ENCODE results near the gene WNT6. TPM values are rescaled to one million over a fixed set of nuclear protein-coding genes. Genes with fewer than 3 reads are reported as not detected.

WNT6 gene
- total RNA-seq, 2 donors from 2014 or later, result not detected

DNA sequence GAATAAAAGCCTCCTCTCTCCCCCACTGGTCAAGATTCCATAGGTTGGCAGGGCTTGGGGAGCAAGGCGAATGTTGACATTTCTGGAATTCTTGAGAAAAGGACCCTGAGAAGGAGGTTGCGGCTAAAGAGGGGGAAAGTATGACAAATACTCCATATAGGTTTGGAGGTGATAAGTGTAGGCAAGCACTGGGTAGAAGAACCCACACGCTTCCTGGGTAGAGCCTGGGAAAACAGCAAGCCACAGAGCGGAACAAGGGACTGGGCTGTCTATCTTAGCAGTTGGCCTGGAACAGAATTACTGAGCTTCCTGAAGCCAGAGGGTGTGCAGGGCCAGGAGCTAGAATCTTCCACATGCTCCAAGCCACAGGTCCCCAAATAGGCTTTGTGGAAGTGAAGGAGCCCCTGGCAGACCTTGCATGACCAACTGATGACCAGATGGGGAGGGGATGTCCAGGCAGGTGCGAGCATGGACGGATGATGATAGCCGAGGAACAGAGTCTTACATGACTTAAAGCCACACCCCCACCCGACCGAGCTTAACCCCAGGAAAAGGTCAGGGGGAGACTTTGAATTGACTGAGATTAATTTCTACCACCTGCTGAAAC is 37.9 kb upstream of the WNT6 start:
- Mint-ChIP-seq H3K9me3 (no peaks in the 10 kb centered on the region), H3K27me3 (ENCODE audit: insufficient read depth) (no peaks in the 10 kb centered on the region), H3K4me1 (no peaks in the 10 kb centered on the region), H3K4me3 (no peak overlapping the region), H3K27ac (no peak overlapping the region), H3K36me3 (ENCODE audit: low read depth) (peaks cover 30% of the 10 kb centered on the region)
- no peak overlapping the region for H3K4me3 ChIP-seq (ENCODE audit: low read length)
- 95 to 100% methylated on average over 2 to 9 of the region's 9 CpGs for WGBS, 2 experiments (ENCODE audit: insufficient coverage in 1 of 2, insufficient read length in 1 of 2)
- no peak overlapping the region for H3K27ac ChIP-seq (ENCODE audit: low read depth, low read length)
- no peaks in the 10 kb centered on the region for H3K9me3 ChIP-seq (ENCODE audit: control insufficient read depth, low read length)
- peaks cover 18% of the 10 kb centered on the region for H3K36me3 ChIP-seq (ENCODE audit: control insufficient read depth, insufficient read depth, low read length)
- no peaks in the 10 kb centered on the region for H3K4me1 ChIP-seq (ENCODE audit: control insufficient read depth, insufficient read depth, low read length)
- H3K9ac ChIP-seq (ENCODE audit: extremely low read depth, low read length, poor library complexity, severe bottlenecking), result no peak overlapping the region
- TF ChIP-seq, protein P1, sequence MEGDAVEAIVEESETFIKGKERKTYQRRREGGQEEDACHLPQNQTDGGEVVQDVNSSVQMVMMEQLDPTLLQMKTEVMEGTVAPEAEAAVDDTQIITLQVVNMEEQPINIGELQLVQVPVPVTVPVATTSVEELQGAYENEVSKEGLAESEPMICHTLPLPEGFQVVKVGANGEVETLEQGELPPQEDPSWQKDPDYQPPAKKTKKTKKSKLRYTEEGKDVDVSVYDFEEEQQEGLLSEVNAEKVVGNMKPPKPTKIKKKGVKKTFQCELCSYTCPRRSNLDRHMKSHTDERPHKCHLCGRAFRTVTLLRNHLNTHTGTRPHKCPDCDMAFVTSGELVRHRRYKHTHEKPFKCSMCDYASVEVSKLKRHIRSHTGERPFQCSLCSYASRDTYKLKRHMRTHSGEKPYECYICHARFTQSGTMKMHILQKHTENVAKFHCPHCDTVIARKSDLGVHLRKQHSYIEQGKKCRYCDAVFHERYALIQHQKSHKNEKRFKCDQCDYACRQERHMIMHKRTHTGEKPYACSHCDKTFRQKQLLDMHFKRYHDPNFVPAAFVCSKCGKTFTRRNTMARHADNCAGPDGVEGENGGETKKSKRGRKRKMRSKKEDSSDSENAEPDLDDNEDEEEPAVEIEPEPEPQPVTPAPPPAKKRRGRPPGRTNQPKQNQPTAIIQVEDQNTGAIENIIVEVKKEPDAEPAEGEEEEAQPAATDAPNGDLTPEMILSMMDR (conservative IDR thresholded peaks at IDR 0.05), result no peak
- no peaks in the 10 kb centered on the region for H3K27me3 ChIP-seq (ENCODE audit: control insufficient read depth, insufficient read depth, low read length, poor library complexity, severe bottlenecking)
- no peak for DNase-seq

DNA sequence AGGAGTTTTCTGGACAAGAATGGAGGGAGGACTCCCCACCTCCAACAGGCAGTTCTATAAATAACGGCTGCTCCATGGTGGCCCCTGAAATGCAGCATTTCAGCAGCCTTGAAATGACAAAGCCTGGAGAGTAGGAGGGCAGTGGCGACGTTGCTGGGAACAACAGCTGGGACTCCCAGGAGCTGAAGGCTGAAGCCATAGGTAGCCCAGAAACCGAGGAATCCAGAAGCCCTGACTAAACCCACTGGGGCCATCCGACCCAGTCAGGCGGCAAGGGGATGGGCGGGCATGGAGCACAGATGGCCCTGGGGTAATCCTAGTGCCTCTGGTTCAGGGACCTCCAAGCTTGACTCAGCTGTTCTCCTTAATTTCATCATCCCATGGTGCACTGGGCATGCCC is 37.0 kb upstream of the WNT6 start:
- Histone ChIP-seq H3K9ac (ENCODE audit: extremely low read depth, low read length, poor library complexity, severe bottlenecking) (no peak overlapping the region), H3K4me1 (ENCODE audit: control insufficient read depth, insufficient read depth, low read length) (no peaks in the 10 kb centered on the region), H3K27ac (ENCODE audit: low read depth, low read length) (no peak overlapping the region), H3K4me3 (ENCODE audit: low read length) (no peak overlapping the region), H3K36me3 (ENCODE audit: control insufficient read depth, insufficient read depth, low read length) (peaks cover 15% of the 10 kb centered on the region), H3K27me3 (ENCODE audit: control insufficient read depth, insufficient read depth, low read length, poor library complexity, severe bottlenecking) (no peaks in the 10 kb centered on the region), H3K9me3 (ENCODE audit: control insufficient read depth, low read length) (no peaks in the 10 kb centered on the region)
- no peaks in the 10 kb centered on the region for H3K4me1 Mint-ChIP-seq
- H3K27me3 Mint-ChIP-seq (ENCODE audit: insufficient read depth), result no peaks in the 10 kb centered on the region
- peak; percentile 37 for DNase-seq
- H3K9me3 Mint-ChIP-seq, result no peaks in the 10 kb centered on the region
- H3K4me3 Mint-ChIP-seq, result no peak overlapping the region
- 83 to 89% methylated on average over 1 to 7 of the region's 7 CpGs for WGBS, 2 experiments (ENCODE audit: insufficient coverage in 1 of 2, insufficient read length in 1 of 2)
- H3K36me3 Mint-ChIP-seq (ENCODE audit: low read depth), result peaks cover 24% of the 10 kb centered on the region
- TF ChIP-seq, protein P1 (conservative IDR thresholded peaks at IDR 0.05), result no peak
- no peak overlapping the region for H3K27ac Mint-ChIP-seq

DNA sequence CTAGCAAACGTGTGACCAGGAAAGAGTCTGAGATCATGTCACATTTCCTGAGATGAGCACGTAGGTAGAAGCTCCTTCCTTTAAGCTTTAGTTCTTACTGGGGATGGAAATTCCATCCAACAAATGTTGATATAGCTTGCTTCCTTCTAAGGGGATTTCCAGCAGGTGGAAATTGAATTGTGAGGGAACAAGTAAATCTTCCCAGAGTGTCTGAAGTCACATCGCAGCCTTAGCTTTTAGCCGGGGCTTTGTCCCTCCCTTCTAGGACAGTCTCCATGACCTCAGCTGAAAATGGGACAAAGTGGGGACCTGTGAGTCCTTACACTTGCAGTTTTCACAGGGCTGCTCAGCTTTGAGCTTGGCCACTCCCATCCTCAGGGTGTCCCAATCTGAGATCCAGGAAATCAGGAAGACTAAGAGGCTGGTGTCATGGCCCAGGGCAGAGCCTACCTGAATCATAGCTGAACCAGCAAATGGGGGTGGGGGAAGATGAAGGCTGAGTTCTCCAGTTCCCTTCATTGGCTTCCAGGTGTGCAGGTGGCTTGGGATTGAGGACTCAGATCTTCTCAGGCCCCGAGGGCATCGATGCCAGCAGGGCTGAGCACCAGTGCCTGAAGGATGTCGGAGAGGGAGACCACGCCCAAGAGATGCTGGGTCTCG is 36.3 kb upstream of the WNT6 start:
- H3K9ac ChIP-seq (ENCODE audit: extremely low read depth, low read length, poor library complexity, severe bottlenecking), result no peak overlapping the region
- no peaks in the 10 kb centered on the region for H3K27me3 Mint-ChIP-seq (ENCODE audit: insufficient read depth)
- no peaks in the 10 kb centered on the region for H3K9me3 ChIP-seq (ENCODE audit: control insufficient read depth, low read length)
- H3K36me3 Mint-ChIP-seq (ENCODE audit: low read depth), result peaks cover 20% of the 10 kb centered on the region
- TF ChIP-seq, protein P1 (conservative IDR thresholded peaks at IDR 0.05), result no peak
- H3K36me3 ChIP-seq (ENCODE audit: control insufficient read depth, insufficient read depth, low read length), result peaks cover 8% of the 10 kb centered on the region
- H3K27me3 ChIP-seq (ENCODE audit: control insufficient read depth, insufficient read depth, low read length, poor library complexity, severe bottlenecking), result no peaks in the 10 kb centered on the region
- H3K4me3 ChIP-seq (ENCODE audit: low read length), result no peak overlapping the region
- no peaks in the 10 kb centered on the region for H3K4me1 ChIP-seq (ENCODE audit: control insufficient read depth, insufficient read depth, low read length)
- DNase-seq, result no peak
- no peaks in the 10 kb centered on the region for H3K9me3 Mint-ChIP-seq
- H3K4me3 Mint-ChIP-seq, result no peak overlapping the region
- 89 to 94% methylated on average over 9 of the region's 9 CpGs for WGBS, 2 experiments (ENCODE audit: insufficient coverage in 1 of 2, insufficient read length in 1 of 2)
- no peaks in the 10 kb centered on the region for H3K4me1 Mint-ChIP-seq
- H3K27ac Mint-ChIP-seq, result no peak overlapping the region
- no peak overlapping the region for H3K27ac ChIP-seq (ENCODE audit: low read depth, low read length)

Data from endodermal cell (in vitro differentiated cells).